ENCODE data around the gene EYS.

Gene EYS

DNA sequence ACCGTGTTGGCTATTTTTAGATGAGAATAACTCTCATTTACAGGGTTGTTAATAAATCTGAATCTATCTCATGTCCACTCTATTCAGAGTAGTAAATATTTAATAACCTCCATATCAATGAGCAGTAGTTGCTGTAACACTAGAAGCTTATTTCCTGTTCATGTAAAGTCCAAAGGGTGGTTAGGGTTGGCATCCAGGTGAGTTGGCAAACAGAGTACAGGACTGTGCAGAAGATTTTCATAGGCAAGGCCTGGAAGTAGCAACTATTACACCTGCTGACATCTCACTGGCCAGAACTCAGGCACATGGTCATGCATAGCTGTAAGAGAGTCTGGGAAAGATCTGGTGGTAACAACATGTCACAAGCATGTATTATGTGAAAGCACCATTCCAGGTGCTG, 1923.9 kb downstream of the EYS start:
- TF ChIP-seq POLR2AphosphoS5 (IDR thresholded peaks at IDR 0.05; ENCODE audit: low read depth, low read length) (no peak), FOXP2 (optimal IDR thresholded peaks at IDR 0.05; ENCODE audit: borderline replicate concordance, extremely low read depth, extremely low read length, insufficient read depth) (no peak), SIN3A (IDR thresholded peaks at IDR 0.05; ENCODE audit: borderline replicate concordance, insufficient read depth, low read length) (no peak), TAF1 (IDR thresholded peaks at IDR 0.05; ENCODE audit: borderline replicate concordance, insufficient read depth, low read length) (no peak)
- TF ChIP-seq, protein P1, sequence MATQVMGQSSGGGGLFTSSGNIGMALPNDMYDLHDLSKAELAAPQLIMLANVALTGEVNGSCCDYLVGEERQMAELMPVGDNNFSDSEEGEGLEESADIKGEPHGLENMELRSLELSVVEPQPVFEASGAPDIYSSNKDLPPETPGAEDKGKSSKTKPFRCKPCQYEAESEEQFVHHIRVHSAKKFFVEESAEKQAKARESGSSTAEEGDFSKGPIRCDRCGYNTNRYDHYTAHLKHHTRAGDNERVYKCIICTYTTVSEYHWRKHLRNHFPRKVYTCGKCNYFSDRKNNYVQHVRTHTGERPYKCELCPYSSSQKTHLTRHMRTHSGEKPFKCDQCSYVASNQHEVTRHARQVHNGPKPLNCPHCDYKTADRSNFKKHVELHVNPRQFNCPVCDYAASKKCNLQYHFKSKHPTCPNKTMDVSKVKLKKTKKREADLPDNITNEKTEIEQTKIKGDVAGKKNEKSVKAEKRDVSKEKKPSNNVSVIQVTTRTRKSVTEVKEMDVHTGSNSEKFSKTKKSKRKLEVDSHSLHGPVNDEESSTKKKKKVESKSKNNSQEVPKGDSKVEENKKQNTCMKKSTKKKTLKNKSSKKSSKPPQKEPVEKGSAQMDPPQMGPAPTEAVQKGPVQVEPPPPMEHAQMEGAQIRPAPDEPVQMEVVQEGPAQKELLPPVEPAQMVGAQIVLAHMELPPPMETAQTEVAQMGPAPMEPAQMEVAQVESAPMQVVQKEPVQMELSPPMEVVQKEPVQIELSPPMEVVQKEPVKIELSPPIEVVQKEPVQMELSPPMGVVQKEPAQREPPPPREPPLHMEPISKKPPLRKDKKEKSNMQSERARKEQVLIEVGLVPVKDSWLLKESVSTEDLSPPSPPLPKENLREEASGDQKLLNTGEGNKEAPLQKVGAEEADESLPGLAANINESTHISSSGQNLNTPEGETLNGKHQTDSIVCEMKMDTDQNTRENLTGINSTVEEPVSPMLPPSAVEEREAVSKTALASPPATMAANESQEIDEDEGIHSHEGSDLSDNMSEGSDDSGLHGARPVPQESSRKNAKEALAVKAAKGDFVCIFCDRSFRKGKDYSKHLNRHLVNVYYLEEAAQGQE (IDR thresholded peaks at IDR 0.05; ENCODE audit: insufficient read depth in 1 of 2, low read depth in 2 of 2, low read length in 2 of 2): no peak

DNA sequence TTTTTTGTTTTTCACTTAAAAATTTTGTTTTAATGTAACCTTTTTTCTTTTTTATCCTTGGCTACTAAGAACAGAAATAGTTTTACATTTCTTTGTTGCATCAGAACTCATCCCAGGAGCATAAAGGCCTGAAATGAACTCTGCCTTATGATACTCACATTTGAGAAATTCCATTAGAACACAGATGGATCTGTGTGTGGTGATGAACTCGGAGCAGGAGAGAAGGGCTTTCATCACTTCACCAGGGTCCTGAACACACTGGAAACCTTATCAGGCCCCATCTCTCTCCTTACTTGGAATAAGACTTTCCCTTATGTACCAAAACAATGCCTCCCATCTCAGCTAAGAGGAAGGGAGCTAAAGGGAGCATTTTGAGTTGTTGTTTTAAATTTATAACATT, 1932.1 kb downstream of the EYS start:
- TF ChIP-seq, protein P1 (IDR thresholded peaks at IDR 0.05; ENCODE audit: insufficient read depth in 1 of 2, low read depth in 2 of 2, low read length in 2 of 2): no peak
- TF ChIP-seq SIN3A (IDR thresholded peaks at IDR 0.05; ENCODE audit: borderline replicate concordance, insufficient read depth, low read length): no peak
- TF ChIP-seq TAF1 (IDR thresholded peaks at IDR 0.05; ENCODE audit: borderline replicate concordance, insufficient read depth, low read length): no peak
- TF ChIP-seq FOXP2 (optimal IDR thresholded peaks at IDR 0.05; ENCODE audit: borderline replicate concordance, extremely low read depth, extremely low read length, insufficient read depth): no peak
- TF ChIP-seq POLR2AphosphoS5 (IDR thresholded peaks at IDR 0.05; ENCODE audit: low read depth, low read length): no peak

DNA sequence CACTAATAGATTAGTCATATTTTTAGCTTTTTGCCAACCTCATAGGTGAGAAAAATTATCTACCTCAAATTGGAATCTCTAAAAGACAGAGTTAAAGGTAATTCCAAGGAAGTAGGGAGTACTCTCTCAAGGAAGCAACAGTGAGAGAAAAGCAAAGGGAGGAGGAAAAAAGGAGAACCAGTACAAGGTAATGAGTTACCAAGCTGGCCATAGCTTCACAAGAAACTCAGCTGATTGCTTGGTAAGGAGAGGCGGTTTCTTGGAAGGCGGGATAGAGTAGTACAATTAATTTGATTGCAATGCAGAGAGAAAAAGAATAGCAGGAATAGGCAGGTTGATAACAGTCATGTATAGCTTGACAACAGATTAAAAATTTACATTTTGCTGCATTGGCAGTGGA, 1933.8 kb downstream of the EYS start:
- no peak for TF ChIP-seq TAF1 (IDR thresholded peaks at IDR 0.05; ENCODE audit: borderline replicate concordance, insufficient read depth, low read length)
- TF ChIP-seq SIN3A (IDR thresholded peaks at IDR 0.05; ENCODE audit: borderline replicate concordance, insufficient read depth, low read length): no peak
- TF ChIP-seq FOXP2 (optimal IDR thresholded peaks at IDR 0.05; ENCODE audit: borderline replicate concordance, extremely low read depth, extremely low read length, insufficient read depth): no peak
- TF ChIP-seq, protein P1 (IDR thresholded peaks at IDR 0.05; ENCODE audit: insufficient read depth in 1 of 2, low read depth in 2 of 2, low read length in 2 of 2): no peak
- no peak for TF ChIP-seq POLR2AphosphoS5 (IDR thresholded peaks at IDR 0.05; ENCODE audit: low read depth, low read length)

DNA sequence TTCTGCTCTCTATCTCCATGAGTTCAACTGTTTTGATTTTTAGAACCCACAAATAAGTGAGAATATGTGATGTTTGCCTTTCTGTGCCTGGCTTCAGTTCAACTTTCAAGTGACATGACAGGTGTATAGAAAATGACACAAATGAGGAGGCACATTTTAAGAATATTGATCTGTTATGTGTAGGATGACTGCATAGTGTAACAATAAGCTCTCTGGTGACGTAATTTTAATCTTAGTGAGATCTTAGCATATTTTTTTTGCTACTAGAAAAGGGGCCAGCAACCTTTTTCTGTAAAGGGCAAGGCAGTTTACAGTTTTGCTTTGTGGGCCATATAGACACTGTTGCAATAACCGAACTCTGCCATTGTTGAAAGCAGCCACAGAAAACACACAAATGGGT, 1941.2 kb downstream of the EYS start:
- no peak for TF ChIP-seq POLR2AphosphoS5 (IDR thresholded peaks at IDR 0.05; ENCODE audit: low read depth, low read length)
- no peak for TF ChIP-seq TAF1 (IDR thresholded peaks at IDR 0.05; ENCODE audit: borderline replicate concordance, insufficient read depth, low read length)
- TF ChIP-seq, protein P1 (IDR thresholded peaks at IDR 0.05; ENCODE audit: insufficient read depth in 1 of 2, low read depth in 2 of 2, low read length in 2 of 2): no peak
- TF ChIP-seq FOXP2 (optimal IDR thresholded peaks at IDR 0.05; ENCODE audit: borderline replicate concordance, extremely low read depth, extremely low read length, insufficient read depth): no peak
- no peak for TF ChIP-seq SIN3A (IDR thresholded peaks at IDR 0.05; ENCODE audit: borderline replicate concordance, insufficient read depth, low read length)
